H9 (cell line): Measurements from ENCODE around the gene GFER. TPM values are rescaled to one million over a fixed set of nuclear protein-coding genes. Genes with fewer than 3 reads are reported as not detected.

Source experiments
- DNase-seq: peaks from one replicate; pipeline ENCODE4 v3.0.0-alpha.2; 2017
- H2AFZ ChIP-seq: one replicate; pipeline ENCODE4 v1.6.1; 2013; ENCODE audit warnings: mild to moderate bottlenecking, low read length, control low read depth, moderate library complexity
- H2AK5ac ChIP-seq: 2 replicates; pipeline ENCODE4 v1.6.1; 2013; ENCODE audit warnings: low read length, control low read depth, mixed read lengths; ENCODE audit not compliant: insufficient read length
- H2BK120ac ChIP-seq: one replicate; pipeline ENCODE4 v1.6.1; 2013; ENCODE audit warnings: low read depth, mild to moderate bottlenecking, low read length, control low read depth, inconsistent platforms; ENCODE audit not compliant: poor library complexity, severe bottlenecking
- H2BK12ac ChIP-seq: 2 replicates; pipeline ENCODE4 v1.6.1; 2013; ENCODE audit warnings: low read length, control low read depth, mixed read lengths, low read depth; ENCODE audit not compliant: insufficient read length
- H2BK15ac ChIP-seq: 2 replicates; pipeline ENCODE4 v1.6.1; 2013; ENCODE audit warnings: low read depth, low read length, control low read depth
- H2BK20ac ChIP-seq: one replicate; pipeline ENCODE4 v1.6.1; 2013; ENCODE audit warnings: low read depth, mild to moderate bottlenecking, low read length, control low read depth, inconsistent platforms; ENCODE audit not compliant: poor library complexity, severe bottlenecking
- H2BK5ac ChIP-seq: 2 replicates; pipeline ENCODE4 v1.6.1; 2013; ENCODE audit warnings: low read length, control low read depth, mixed read lengths; ENCODE audit not compliant: insufficient read length
- H3K14ac ChIP-seq: 2 replicates; pipeline ENCODE4 v1.6.1; 2013; ENCODE audit warnings: low read length, control low read depth; ENCODE audit not compliant: insufficient read depth
- H3K18ac ChIP-seq: 2 replicates; pipeline ENCODE4 v1.6.1; 2013; ENCODE audit warnings: low read depth, mild to moderate bottlenecking, mixed read lengths, low read length, control low read depth; ENCODE audit not compliant: insufficient read length
- H3K23ac ChIP-seq: 2 replicates; pipeline ENCODE4 v1.6.1; 2013; ENCODE audit warnings: low read length, control low read depth, mixed read lengths, low read depth; ENCODE audit not compliant: insufficient read length
- H3K23me2 ChIP-seq: 2 replicates; pipeline ENCODE4 v1.6.1; 2013; ENCODE audit warnings: low read depth, mild to moderate bottlenecking, mixed read lengths, low read length, control low read depth; ENCODE audit not compliant: insufficient read length, poor library complexity, severe bottlenecking
- H3K27ac ChIP-seq: 2 replicates; pipeline ENCODE4 v1.5.1; 2013; ENCODE audit warnings: low read length, control low read depth, mixed read lengths, low read depth; ENCODE audit not compliant: insufficient read length
- H3K27me3 ChIP-seq: 2 replicates; pipeline ENCODE4 v1.6.1; 2013; ENCODE audit warnings: low read length, control low read depth, inconsistent platforms; ENCODE audit not compliant: insufficient read depth
- H3K4ac ChIP-seq: 2 replicates; pipeline ENCODE4 v1.6.1; 2013; ENCODE audit warnings: low read depth, mild to moderate bottlenecking, control low read depth, inconsistent platforms, low read length, moderate library complexity
- H3K4me1 ChIP-seq: 2 replicates; pipeline ENCODE4 v1.6.1; 2013; ENCODE audit warnings: low read length, control low read depth, inconsistent platforms; ENCODE audit not compliant: insufficient read depth
- H3K4me2 ChIP-seq: 2 replicates; pipeline ENCODE4 v1.6.1; 2013; ENCODE audit warnings: low read length, control low read depth, mixed read lengths; ENCODE audit not compliant: insufficient read length, insufficient read depth
- H3K56ac ChIP-seq: 2 replicates; pipeline ENCODE4 v1.6.1; 2013; ENCODE audit warnings: low read depth, mild to moderate bottlenecking, mixed read lengths, low read length, control low read depth; ENCODE audit not compliant: insufficient read length
- H3K79me1 ChIP-seq: 2 replicates; pipeline ENCODE4 v1.6.1; 2013; ENCODE audit warnings: low read depth, mild to moderate bottlenecking, moderate library complexity, low read length, control low read depth, inconsistent platforms; ENCODE audit not compliant: insufficient read depth, poor library complexity, severe bottlenecking
- H3K79me2 ChIP-seq: 2 replicates; pipeline ENCODE4 v1.6.1; 2013; ENCODE audit warnings: low read length, control low read depth, inconsistent platforms; ENCODE audit not compliant: insufficient read depth
- H3K9ac ChIP-seq: 2 replicates; pipeline ENCODE4 v1.6.1; 2013; ENCODE audit warnings: low read length, control low read depth, mixed read lengths; ENCODE audit not compliant: insufficient read length; ENCODE audit errors: extremely low read depth
- H3K9me3 ChIP-seq: one replicate; pipeline ENCODE4 v1.6.1; 2013; ENCODE audit warnings: low read depth, low read length, inconsistent platforms; ENCODE audit not compliant: control insufficient read depth
- H3T11ph ChIP-seq: one replicate; pipeline ENCODE4 v1.6.1; 2013; ENCODE audit warnings: mild to moderate bottlenecking, low read length, control low read depth, inconsistent platforms
- H4K20me1 ChIP-seq: one replicate; pipeline ENCODE4 v1.6.1; 2013; ENCODE audit not compliant: control insufficient read depth, insufficient read length, insufficient read depth
- H4K5ac ChIP-seq: 2 replicates; pipeline ENCODE4 v1.6.1; 2013; ENCODE audit warnings: low read depth, mild to moderate bottlenecking, mixed read lengths, low read length, control low read depth; ENCODE audit not compliant: insufficient read length
- H4K8ac ChIP-seq: replicated peaks from 2 replicates; pipeline ENCODE4 v1.6.1; 2013; ENCODE audit warnings: low read length, control low read depth, mixed read lengths, low read depth; ENCODE audit not compliant: insufficient read length
- H4K91ac ChIP-seq: 2 replicates; pipeline ENCODE4 v1.6.1; 2013; ENCODE audit warnings: low read depth, mild to moderate bottlenecking, moderate library complexity, mixed read lengths, low read length, control low read depth; ENCODE audit not compliant: insufficient read length
- H3K27ac Mint-ChIP-seq, 3 experiments: 2 replicates in 2 of 3; 3 replicates in 1 of 3; pipeline ENCODE4 v1.8.0; 2020 to 2021; ENCODE audit warnings: mixed read lengths in 3 of 3, mild to moderate bottlenecking in 1 of 3, moderate library complexity in 1 of 3
- H3K27me3 Mint-ChIP-seq: 2 replicates; pipeline ENCODE4 v1.8.0; 2021; ENCODE audit warnings: low read depth, mild to moderate bottlenecking, moderate library complexity, mixed read lengths
- H3K36me3 Mint-ChIP-seq, 3 experiments: 2 replicates in 2 of 3; 3 replicates in 1 of 3; pipeline ENCODE4 v1.8.0; 2020 to 2021; ENCODE audit warnings: low read depth in 3 of 3, mixed read lengths in 3 of 3; ENCODE audit not compliant: insufficient read depth in 1 of 3
- H3K4me1 Mint-ChIP-seq, 2 experiments: 2 replicates each; pipeline ENCODE4 v1.8.0; 2020; ENCODE audit warnings: mixed read lengths in 2 of 2
- H3K4me3 Mint-ChIP-seq, 2 experiments: 2 replicates in 1 of 2; 3 replicates in 1 of 2; pipeline ENCODE4 v1.8.0; 2020 to 2021; ENCODE audit warnings: mild to moderate bottlenecking in 2 of 2, mixed read lengths in 2 of 2, moderate library complexity in 1 of 2
- H3K9me3 Mint-ChIP-seq, 2 experiments: 2 replicates in 1 of 2; 3 replicates in 1 of 2; pipeline ENCODE4 v1.8.0; 2020; ENCODE audit warnings: mild to moderate bottlenecking in 2 of 2, mixed read lengths in 2 of 2, moderate library complexity in 1 of 2
- WGBS: extraction: QIAGEN DNeasy Blood & Tissue Kit; methylation state at CpG from one replicate; pipeline ENCODE4 v1.1.7; 2013; ENCODE audit warnings: missing lambda C conversion rate, low lambda C conversion rate, mixed read lengths; ENCODE audit not compliant: insufficient read length; ENCODE audit errors: extremely low coverage; 5-methylcytosine and 5-hydroxymethylcytosine counted together
- total RNA-seq: library from RNA; stranded (reverse); gene quantifications from 2 replicates; pipeline ENCODE4 v1.2.1, GENCODE V29; 2021
- TF ChIP-seq, protein P1 (sequence below): fragments of 200-600 bp; sonication (generic); conservative IDR thresholded peaks from 3 replicates; pipeline ENCODE4 v1.8.0; 2021; ENCODE audit warnings: antibody characterized with exemption, mild to moderate bottlenecking

The GFER gene
- total RNA-seq, 1 experiment from 2014 or later, result 49.1 TPM

DNA sequence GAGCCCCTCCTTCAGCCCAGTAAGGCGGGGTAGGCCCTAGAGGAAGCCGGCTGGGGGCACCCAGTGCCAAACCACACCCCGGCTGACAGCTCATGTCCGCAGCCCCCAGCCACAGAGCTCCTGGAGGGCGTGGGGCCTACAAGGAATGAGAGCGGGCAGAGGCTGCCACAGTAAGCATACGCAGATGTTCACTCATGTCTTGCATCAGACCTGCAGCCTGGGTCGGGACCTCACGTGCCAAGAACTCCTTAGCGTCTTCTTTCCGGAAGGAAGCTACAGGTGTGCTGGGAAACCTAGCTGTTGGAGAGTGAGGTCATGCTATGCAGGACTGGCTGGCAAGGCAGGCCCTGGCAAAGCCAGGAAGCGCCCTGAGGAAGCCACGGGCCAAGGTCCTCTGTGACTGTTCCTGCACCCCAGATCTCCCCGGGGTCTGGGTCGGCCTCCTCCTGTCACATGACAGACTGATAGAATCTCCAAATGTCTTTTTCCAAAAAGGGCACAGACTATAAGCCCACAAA is 24.1 kb downstream of the GFER start:
- no peaks in the 10 kb centered on the region for H4K20me1 ChIP-seq
- H2BK12ac ChIP-seq, result no peak overlapping the region
- no peak overlapping the region for H2AFZ ChIP-seq
- H3K14ac ChIP-seq, result no peak overlapping the region
- no peak overlapping the region; a peak in 1 of 7 replicates for H3K27ac Mint-ChIP-seq
- H3K9me3 ChIP-seq, result no peaks in the 10 kb centered on the region
- H3K4me2 ChIP-seq, result peak overlapping the region; percentile 73
- H3K18ac ChIP-seq, result no peak overlapping the region
- H4K91ac ChIP-seq, result no peak overlapping the region
- peaks cover 6% of the 10 kb centered on the region; the same call in 1 of the 2 replicates for H3K4me1 ChIP-seq
- peaks cover 5 to 16% (median 12%) of the 10 kb centered on the region in 3 experiments for H3K36me3 Mint-ChIP-seq
- H3K27ac ChIP-seq, result no peak overlapping the region
- H2AK5ac ChIP-seq, result no peak overlapping the region
- H3K4ac ChIP-seq, result no peak overlapping the region
- peak overlapping the region; percentile 77 for H3K9ac ChIP-seq
- no peak overlapping the region for H3K23ac ChIP-seq
- H3K4me3 Mint-ChIP-seq, result peak overlapping the region; percentile 78 to 81
- H3K9me3 Mint-ChIP-seq, result no peaks in the 10 kb centered on the region; a peak in 1 of 5 replicates
- H3K56ac ChIP-seq, result no peak overlapping the region
- no peak overlapping the region for H2BK15ac ChIP-seq
- DNase-seq, result no peak
- H4K8ac ChIP-seq, result no peak overlapping the region
- peaks cover 26% of the 10 kb centered on the region; the same call in 1 of the 2 replicates for H3K79me2 ChIP-seq
- H2BK5ac ChIP-seq, result no peak overlapping the region
- TF ChIP-seq, protein P1, sequence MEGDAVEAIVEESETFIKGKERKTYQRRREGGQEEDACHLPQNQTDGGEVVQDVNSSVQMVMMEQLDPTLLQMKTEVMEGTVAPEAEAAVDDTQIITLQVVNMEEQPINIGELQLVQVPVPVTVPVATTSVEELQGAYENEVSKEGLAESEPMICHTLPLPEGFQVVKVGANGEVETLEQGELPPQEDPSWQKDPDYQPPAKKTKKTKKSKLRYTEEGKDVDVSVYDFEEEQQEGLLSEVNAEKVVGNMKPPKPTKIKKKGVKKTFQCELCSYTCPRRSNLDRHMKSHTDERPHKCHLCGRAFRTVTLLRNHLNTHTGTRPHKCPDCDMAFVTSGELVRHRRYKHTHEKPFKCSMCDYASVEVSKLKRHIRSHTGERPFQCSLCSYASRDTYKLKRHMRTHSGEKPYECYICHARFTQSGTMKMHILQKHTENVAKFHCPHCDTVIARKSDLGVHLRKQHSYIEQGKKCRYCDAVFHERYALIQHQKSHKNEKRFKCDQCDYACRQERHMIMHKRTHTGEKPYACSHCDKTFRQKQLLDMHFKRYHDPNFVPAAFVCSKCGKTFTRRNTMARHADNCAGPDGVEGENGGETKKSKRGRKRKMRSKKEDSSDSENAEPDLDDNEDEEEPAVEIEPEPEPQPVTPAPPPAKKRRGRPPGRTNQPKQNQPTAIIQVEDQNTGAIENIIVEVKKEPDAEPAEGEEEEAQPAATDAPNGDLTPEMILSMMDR, result no peak
- H3T11ph ChIP-seq, result no peak overlapping the region
- H3K27me3 Mint-ChIP-seq, result no peaks in the 10 kb centered on the region; the same call in 1 of the 2 replicates
- H2BK20ac ChIP-seq, result no peak overlapping the region
- H3K4me1 Mint-ChIP-seq, result peaks cover 22 to 36% of the 10 kb centered on the region in 2 experiments
- no peak overlapping the region for H4K5ac ChIP-seq
- H3K27me3 ChIP-seq, result no peaks in the 10 kb centered on the region
- WGBS, result no CpG with 5 or more reads among the region's 15 CpGs
- H3K79me1 ChIP-seq, result peaks cover 23% of the 10 kb centered on the region
- H3K23me2 ChIP-seq, result peaks cover 11% of the 10 kb centered on the region
- no peak overlapping the region for H2BK120ac ChIP-seq
